Immature natural killer cell (primary cell): ENCODE results near the gene OR10J1. TPM values are rescaled to one million over a fixed set of nuclear protein-coding genes. Genes with fewer than 3 reads are reported as not detected.
"Not testable (repeated sequence)": the region's sequence is repeated elsewhere in the genome, so short reads cannot be mapped to it uniquely, and the experiment has no call there.

Experiments
- DNase-seq, 3 donors: peaks; one replicate each; pipeline ENCODE4 v3.0.0; 2022; ENCODE audit warnings: mixed read lengths in 1 of 3
- H3K27ac Mint-ChIP-seq, 6 donors: one replicate each; pipeline ENCODE4 v1.8.0; 2020; ENCODE audit warnings: mixed read lengths in 6 of 6, mild to moderate bottlenecking in 5 of 6, inconsistent platforms in 4 of 6, moderate library complexity in 3 of 6
- H3K27me3 Mint-ChIP-seq, 3 donors: one replicate each; pipeline ENCODE4 v1.8.0; 2020 to 2021; ENCODE audit warnings: low read depth in 3 of 3, mild to moderate bottlenecking in 3 of 3, mixed read lengths in 3 of 3, moderate library complexity in 3 of 3, inconsistent platforms in 1 of 3
- H3K36me3 Mint-ChIP-seq, 3 donors: one replicate each; pipeline ENCODE4 v1.8.0; 2020; ENCODE audit warnings: mixed read lengths in 3 of 3, inconsistent platforms in 2 of 3, mild to moderate bottlenecking in 2 of 3
- H3K4me1 Mint-ChIP-seq, 2 donors: one replicate each; pipeline ENCODE4 v1.8.0; 2020; ENCODE audit warnings: inconsistent platforms in 2 of 2, mild to moderate bottlenecking in 2 of 2, mixed read lengths in 2 of 2, moderate library complexity in 1 of 2
- H3K4me3 Mint-ChIP-seq, 5 donors: one replicate each; pipeline ENCODE4 v1.8.0; 2020; ENCODE audit warnings: mild to moderate bottlenecking in 5 of 5, mixed read lengths in 5 of 5, inconsistent platforms in 3 of 5, moderate library complexity in 3 of 5
- H3K9me3 Mint-ChIP-seq, 6 donors: one replicate each; pipeline ENCODE4 v1.8.0; 2020; ENCODE audit warnings: mild to moderate bottlenecking in 6 of 6, mixed read lengths in 6 of 6, inconsistent platforms in 4 of 6, moderate library complexity in 3 of 6
- polyA plus RNA-seq, 3 donors: library from polyadenylated mRNA; unstranded; fragments of 300-500 nt; fragmentation: Illumina TruSeq; gene quantifications; one replicate each; pipeline ENCODE4 v1.2.3, GENCODE V29; 2021

OR10J1 gene
- polyA plus RNA-seq, 3 donors from 2014 or later = not detected

GRCh38 chr1:159449605-159450004, 10.1 kb downstream of the OR10J1 start:
- not testable (repeated sequence) for H3K36me3 Mint-ChIP-seq, H3K4me3 Mint-ChIP-seq, DNase-seq, H3K27ac Mint-ChIP-seq, H3K27me3 Mint-ChIP-seq, H3K4me1 Mint-ChIP-seq
- H3K9me3 Mint-ChIP-seq = peaks cover 0 to 11% (median 1%) of the 10 kb centered on the region in 6 donors

- no peak overlapping the region for H3K27ac Mint-ChIP-seq
- peaks cover 4 to 6% (median 6%) of the 10 kb centered on the region in 3 donors for H3K27me3 Mint-ChIP-seq
These were observed 20.0 kb downstream of the OR10J1 start for GRCh38 chr1:159459551-159459950.

GRCh38 chr1:159465191-159465603, 25.7 kb downstream of the OR10J1 start:
- no peak overlapping the region for H3K27ac Mint-ChIP-seq
- H3K9me3 Mint-ChIP-seq = peaks cover 3 to 21% (median 15%) of the 10 kb centered on the region in 6 donors
- H3K27me3 Mint-ChIP-seq = peaks cover 3 to 10% (median 6%) of the 10 kb centered on the region in 3 donors
- no peaks in the 10 kb centered on the region for H3K4me1 Mint-ChIP-seq
- peaks cover 0 to 5% (median 4%) of the 10 kb centered on the region in 3 donors for H3K36me3 Mint-ChIP-seq
- no peak for DNase-seq
- H3K4me3 Mint-ChIP-seq = no peak overlapping the region

More at GRCh38 chr1:159459551-159459950, 20.0 kb downstream of the OR10J1 start:
- Mint-ChIP-seq H3K4me1 (no peaks in the 10 kb centered on the region), H3K9me3 (peaks cover 3 to 21% (median 15%) of the 10 kb centered on the region in 6 donors), H3K36me3 (peaks cover 0 to 5% (median 4%) of the 10 kb centered on the region in 3 donors), H3K4me3 (no peak overlapping the region)
- no peak for DNase-seq

GRCh38 chr1:159468321-159468720, 28.8 kb downstream of the OR10J1 start:
- Mint-ChIP-seq H3K27me3 (peaks cover 2 to 13% (median 5%) of the 10 kb centered on the region in 3 donors), H3K4me1 (no peaks in the 10 kb centered on the region), H3K4me3 (no peak overlapping the region), H3K9me3 (no peaks in the 10 kb centered on the region), H3K36me3 (no peaks in the 10 kb centered on the region), H3K27ac (no peak overlapping the region)
- no peak for DNase-seq

- no peaks in the 10 kb centered on the region for H3K9me3 Mint-ChIP-seq
- no peak for DNase-seq
- no peaks in the 10 kb centered on the region for H3K36me3 Mint-ChIP-seq
- no peak overlapping the region for H3K27ac Mint-ChIP-seq
- H3K4me1 Mint-ChIP-seq = no peaks in the 10 kb centered on the region
- H3K4me3 Mint-ChIP-seq = no peak overlapping the region
- peaks cover 2 to 13% (median 7%) of the 10 kb centered on the region in 3 donors for H3K27me3 Mint-ChIP-seq
These were observed 30.5 kb downstream of the OR10J1 start for GRCh38 chr1:159469921-159470533.

GRCh38 chr1:159473335-159473734, 33.8 kb downstream of the OR10J1 start:
- peaks cover 2 to 14% (median 6%) of the 10 kb centered on the region in 3 donors for H3K27me3 Mint-ChIP-seq
- DNase-seq = no peak
- H3K9me3 Mint-ChIP-seq = no peaks in the 10 kb centered on the region
- H3K4me1 Mint-ChIP-seq = no peaks in the 10 kb centered on the region
- no peak overlapping the region for H3K4me3 Mint-ChIP-seq
- H3K27ac Mint-ChIP-seq = no peak overlapping the region
- H3K36me3 Mint-ChIP-seq = no peaks in the 10 kb centered on the region

GRCh38 chr1:159474926-159475325, 35.4 kb downstream of the OR10J1 start:
- H3K27ac Mint-ChIP-seq = no peak overlapping the region
- H3K9me3 Mint-ChIP-seq = no peaks in the 10 kb centered on the region
- H3K36me3 Mint-ChIP-seq = no peaks in the 10 kb centered on the region
- DNase-seq = no peak
- no peaks in the 10 kb centered on the region for H3K4me1 Mint-ChIP-seq
- peaks cover 2 to 14% (median 4%) of the 10 kb centered on the region in 3 donors for H3K27me3 Mint-ChIP-seq
- no peak overlapping the region for H3K4me3 Mint-ChIP-seq

GRCh38 chr1:159483501-159483900, 44.0 kb downstream of the OR10J1 start:
- Mint-ChIP-seq H3K27ac (no peak overlapping the region), H3K27me3 (peaks cover 2 to 7% (median 3%) of the 10 kb centered on the region in 3 donors), H3K9me3 (peaks cover 0 to 3% (median 0%) of the 10 kb centered on the region in 6 donors), H3K4me1 (no peaks in the 10 kb centered on the region), H3K4me3 (no peak overlapping the region), H3K36me3 (no peaks in the 10 kb centered on the region)
- DNase-seq = no peak

Other genes starting within 250 kb of the OR10J1 start
- gene ACKR1, start 234.8 kb upstream of the OR10J1 start, polyA plus RNA-seq = not detected
- gene FCER1A, start 137.4 kb upstream of the OR10J1 start, polyA plus RNA-seq = 100 to 1,000 TPM in 2 of 3 donors, 10 to 100 TPM in 1; 10.4 to 185 (median 110) TPM
- not detected for gene OR10J4, start 7.5 kb upstream of the OR10J1 start, polyA plus RNA-seq
- gene OR10J5, start 96.3 kb downstream of the OR10J1 start, polyA plus RNA-seq = not detected
- gene APCS, start 148.1 kb downstream of the OR10J1 start, polyA plus RNA-seq = not detected